PC-9 (cell line): ENCODE measurements around the gene ARHGAP6. TPM values are rescaled to one million over a fixed set of nuclear protein-coding genes. Genes with fewer than 3 reads are reported as not detected.
"Not testable (repeated sequence)": the region's sequence is repeated elsewhere in the genome, so short reads cannot be mapped to it uniquely, and the experiment has no call there.

Experiments used
- BruUV-seq: library from RNA; stranded (reverse); fragments of 400-500 nt; replicated peaks from 2 replicates; lab custom pipeline; 2021; lab: Mats Ljungman, UMichigan
- CTCF ChIA-PET: fragments of 300-600 bp; sonication (Branson Sonifier 250); formaldehyde crosslinking; loops from one replicate; lab custom pipeline; 2022; ENCODE audit warnings: antibody characterized with exemption; lab: Charles Lee
- POLR2A ChIA-PET: fragments of 300-600 bp; sonication (Branson Sonifier 250); formaldehyde crosslinking; loops from one replicate; lab custom pipeline; 2022; ENCODE audit warnings: antibody characterized with exemption; ENCODE audit not compliant: unreplicated experiment; lab: Charles Lee
- DNase-seq, 2 experiments: peaks; one replicate each; pipeline versions ENCODE4 v3.0.0 to v3.0.0-alpha.2; 2015 to 2022; ENCODE audit warnings: mixed read lengths in 1 of 2
- H2AFZ ChIP-seq: fragments of 200-600 bp; sonication (generic); 2 replicates; pipeline ENCODE4 v1.8.1; 2017; ENCODE audit warnings: antibody characterized with exemption
- H3F3A ChIP-seq: fragments of 200-600 bp; sonication (generic); 2 replicates; pipeline ENCODE4 v1.8.1; 2017; ENCODE audit warnings: antibody characterized with exemption, mild to moderate bottlenecking, low read depth; ENCODE audit not compliant: insufficient read depth
- H3K27ac ChIP-seq: fragments of 200-600 bp; sonication (generic); 2 replicates; pipeline ENCODE4 v1.6.1; 2016; ENCODE audit warnings: mixed run types
- H3K27me3 ChIP-seq: fragments of 200-600 bp; sonication (generic); 2 replicates; pipeline ENCODE4 v1.6.1; 2016; ENCODE audit warnings: low read depth, mixed run types; ENCODE audit not compliant: insufficient read depth
- H3K36me3 ChIP-seq: fragments of 200-600 bp; sonication (generic); 2 replicates; pipeline ENCODE4 v1.6.1; 2016; ENCODE audit warnings: low read depth, mixed run types
- H3K4me1 ChIP-seq: fragments of 200-600 bp; sonication (generic); replicated peaks from 2 replicates; pipeline ENCODE4 v1.6.1; 2016; ENCODE audit warnings: mixed run types; ENCODE audit not compliant: insufficient read depth
- H3K4me2 ChIP-seq: fragments of 200-600 bp; sonication (generic); 2 replicates; pipeline ENCODE4 v1.6.1; 2017; ENCODE audit warnings: mixed run types
- H3K4me3 ChIP-seq: fragments of 200-600 bp; sonication (generic); 2 replicates; pipeline ENCODE4 v1.6.1; 2016; ENCODE audit warnings: mixed run types
- H3K79me2 ChIP-seq: fragments of 200-600 bp; sonication (generic); 2 replicates; pipeline ENCODE4 v1.6.1; 2017; ENCODE audit warnings: low read depth, mixed run types
- H3K9me2 ChIP-seq: fragments of 200-600 bp; sonication (generic); 2 replicates; pipeline ENCODE4 v1.8.1; 2017; ENCODE audit warnings: mild to moderate bottlenecking; ENCODE audit not compliant: insufficient read depth
- H3K9me3 ChIP-seq: fragments of 200-600 bp; sonication (generic); 2 replicates; pipeline ENCODE4 v1.8.1; 2016; ENCODE audit warnings: low read depth; ENCODE audit not compliant: insufficient read depth
- H4K20me1 ChIP-seq: fragments of 200-600 bp; sonication (generic); 2 replicates; pipeline ENCODE4 v1.8.1; 2017; ENCODE audit not compliant: insufficient read depth
- CTCF ChIP-seq: fragments of 200-600 bp; sonication (generic); conservative IDR thresholded peaks from 2 replicates; pipeline ENCODE4 v1.6.1; 2017; ENCODE audit warnings: mixed run types, antibody characterized with exemption, mild to moderate bottlenecking, moderate library complexity
- EZH2 ChIP-seq: fragments of 200-600 bp; sonication (generic); IDR thresholded peaks from 2 replicates; pipeline ENCODE4 v1.8.0; 2017; ENCODE audit warnings: antibody characterized with exemption, low read depth
- intact Hi-C: fragments of 100-400 bp; cut with micrococcal nuclease; formaldehyde crosslinking; loops from one replicate; pipeline ENCODE4 v1.10.0; 2022; ENCODE audit not compliant: unreplicated experiment
- total RNA-seq: library from RNA; stranded (reverse); gene quantifications from 2 replicates; pipeline ENCODE4 v1.2.3, GENCODE V29; 2021

Gene ARHGAP6
- total RNA-seq, 1 experiment from 2014 or later: not detected

- no peaks in the 10 kb centered on the region for H4K20me1 ChIP-seq
- POLR2A ChIA-PET: no interaction called here
- TF ChIP-seq CTCF: no peak
- no peak for TF ChIP-seq EZH2
- no peak overlapping the region for H3K27ac ChIP-seq
- H3K4me1 ChIP-seq: no peaks in the 10 kb centered on the region
- intact Hi-C loops: no loop called here
- no peaks in the 10 kb centered on the region for H3F3A ChIP-seq
- H3K9me2 ChIP-seq: no peaks in the 10 kb centered on the region
- H3K4me2 ChIP-seq: no peak overlapping the region
- no peak overlapping the region for H3K4me3 ChIP-seq
- H3K27me3 ChIP-seq: no peaks in the 10 kb centered on the region
- BruUV-seq: no TSS peak
- H3K9me3 ChIP-seq: no peaks in the 10 kb centered on the region
- H3K36me3 ChIP-seq: no peaks in the 10 kb centered on the region
- CTCF ChIA-PET: no interaction called here
- no peak for DNase-seq
- no peaks in the 10 kb centered on the region for H3K79me2 ChIP-seq
- H2AFZ ChIP-seq: no peak overlapping the region
These were observed 300.9 kb downstream of the ARHGAP6 start for GRCh38 chrX:11364835-11365234.

GRCh38 chrX:11363825-11364224, 301.9 kb downstream of the ARHGAP6 start:
- not testable (repeated sequence) for H2AFZ ChIP-seq

GRCh38 chrX:11363069-11363594, 302.6 kb downstream of the ARHGAP6 start:
- Histone ChIP-seq H3F3A (no peaks in the 10 kb centered on the region), H3K27me3 (no peaks in the 10 kb centered on the region), H3K4me3 (no peak overlapping the region), H3K27ac (no peak overlapping the region), H3K9me2 (no peaks in the 10 kb centered on the region), H2AFZ (no peak overlapping the region), H3K36me3 (no peaks in the 10 kb centered on the region), H3K79me2 (no peaks in the 10 kb centered on the region), H3K9me3 (no peaks in the 10 kb centered on the region), H4K20me1 (no peaks in the 10 kb centered on the region), H3K4me1 (no peaks in the 10 kb centered on the region), H3K4me2 (no peak overlapping the region)
- TF ChIP-seq EZH2: no peak
- intact Hi-C loops: no loop called here
- BruUV-seq: no TSS peak
- ChIA-PET POLR2A (no interaction called here), CTCF (no interaction called here)
- no peak for DNase-seq

More at GRCh38 chrX:11363825-11364224, 301.9 kb downstream of the ARHGAP6 start:
- H3K79me2 ChIP-seq, H4K20me1 ChIP-seq, POLR2A ChIA-PET, H3K36me3 ChIP-seq, H3K4me1 ChIP-seq, H3K4me2 ChIP-seq, BruUV-seq, intact Hi-C loops, H3K9me2 ChIP-seq, H3K27ac ChIP-seq, CTCF ChIA-PET, H3K9me3 ChIP-seq, DNase-seq, H3K4me3 ChIP-seq, H3K27me3 ChIP-seq, H3F3A ChIP-seq: not testable (repeated sequence)

GRCh38 chrX:11361666-11362065, 304.1 kb downstream of the ARHGAP6 start:
- H3K9me2 ChIP-seq, H3K36me3 ChIP-seq, H3K9me3 ChIP-seq, H3K4me1 ChIP-seq, H3K27ac ChIP-seq, H2AFZ ChIP-seq, H3K4me2 ChIP-seq, H3K4me3 ChIP-seq, CTCF ChIA-PET, H3K79me2 ChIP-seq, H3F3A ChIP-seq, BruUV-seq, DNase-seq, intact Hi-C loops, POLR2A ChIA-PET, H4K20me1 ChIP-seq, H3K27me3 ChIP-seq: not testable (repeated sequence)

- intact Hi-C loops, H2AFZ ChIP-seq, H3K36me3 ChIP-seq, DNase-seq, H3K4me3 ChIP-seq, H4K20me1 ChIP-seq, H3K4me1 ChIP-seq, BruUV-seq, H3K27ac ChIP-seq, H3F3A ChIP-seq, H3K9me2 ChIP-seq, H3K27me3 ChIP-seq, H3K4me2 ChIP-seq, H3K9me3 ChIP-seq, CTCF ChIA-PET, POLR2A ChIA-PET, H3K79me2 ChIP-seq: not testable (repeated sequence)
These were observed 309.8 kb downstream of the ARHGAP6 start for GRCh38 chrX:11355944-11356343.
